ENCODE results near the gene PGF. TPM values are rescaled to one million over a fixed set of nuclear protein-coding genes. Genes with fewer than 3 reads are reported as not detected.

PGF gene
- total RNA-seq, 6 experiments from 2014 or later = 0.55 to 4.2 (median 2.1) TPM

DNA sequence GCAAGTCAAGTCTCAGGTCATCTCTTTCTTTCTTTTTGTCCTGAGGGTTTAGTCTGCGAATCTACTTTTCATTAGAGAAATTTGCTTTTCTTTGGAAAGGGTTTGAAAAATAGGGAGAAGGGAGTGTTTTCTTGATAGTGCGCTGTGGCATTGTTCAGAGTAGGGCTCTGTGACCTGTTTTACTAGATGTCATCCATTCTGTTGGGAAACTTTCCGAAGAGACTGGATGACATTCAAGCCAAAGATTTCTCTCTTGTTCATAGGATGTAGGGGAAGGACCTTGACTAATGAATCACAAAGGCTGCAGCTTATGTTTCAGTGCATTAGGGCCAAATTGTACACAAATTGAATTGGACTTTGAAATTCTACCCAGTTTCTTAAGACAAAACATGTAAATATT, 59.0 kb downstream of the PGF start:
- Histone ChIP-seq H3K4me3 (no peak overlapping the region), H3K9me3 (no peaks in the 10 kb centered on the region), H3K27ac (no peak overlapping the region), H3K27me3 (no peaks in the 10 kb centered on the region), H3K36me3 (peaks cover 20 to 84% (median 48%) of the 10 kb centered on the region in 4 donors), H3K4me1 (peaks cover 0 to 22% (median 4%) of the 10 kb centered on the region in 4 donors)
- DNase-seq (no peak), ATAC-seq (no peak)
- TF ChIP-seq, protein P1, sequence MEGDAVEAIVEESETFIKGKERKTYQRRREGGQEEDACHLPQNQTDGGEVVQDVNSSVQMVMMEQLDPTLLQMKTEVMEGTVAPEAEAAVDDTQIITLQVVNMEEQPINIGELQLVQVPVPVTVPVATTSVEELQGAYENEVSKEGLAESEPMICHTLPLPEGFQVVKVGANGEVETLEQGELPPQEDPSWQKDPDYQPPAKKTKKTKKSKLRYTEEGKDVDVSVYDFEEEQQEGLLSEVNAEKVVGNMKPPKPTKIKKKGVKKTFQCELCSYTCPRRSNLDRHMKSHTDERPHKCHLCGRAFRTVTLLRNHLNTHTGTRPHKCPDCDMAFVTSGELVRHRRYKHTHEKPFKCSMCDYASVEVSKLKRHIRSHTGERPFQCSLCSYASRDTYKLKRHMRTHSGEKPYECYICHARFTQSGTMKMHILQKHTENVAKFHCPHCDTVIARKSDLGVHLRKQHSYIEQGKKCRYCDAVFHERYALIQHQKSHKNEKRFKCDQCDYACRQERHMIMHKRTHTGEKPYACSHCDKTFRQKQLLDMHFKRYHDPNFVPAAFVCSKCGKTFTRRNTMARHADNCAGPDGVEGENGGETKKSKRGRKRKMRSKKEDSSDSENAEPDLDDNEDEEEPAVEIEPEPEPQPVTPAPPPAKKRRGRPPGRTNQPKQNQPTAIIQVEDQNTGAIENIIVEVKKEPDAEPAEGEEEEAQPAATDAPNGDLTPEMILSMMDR (IDR thresholded peaks at IDR 0.05) = no peak
- no peak for TF ChIP-seq POLR2A (IDR thresholded peaks at IDR 0.05)
- intact Hi-C loops (cut with DNase I) = no loop called here
- WGBS (ENCODE audit: insufficient coverage, low coverage, low lambda C conversion rate, missing lambda C conversion rate) = 83% methylated on average over 3 of the region's 3 CpGs

- H3K9me3 ChIP-seq = no peaks in the 10 kb centered on the region
- no peak overlapping the region for H3K4me3 ChIP-seq
- no peak for ATAC-seq
- TF ChIP-seq, protein P1 (IDR thresholded peaks at IDR 0.05) = no peak
- TF ChIP-seq POLR2A (IDR thresholded peaks at IDR 0.05) = no peak
- no peak overlapping the region for H3K27ac ChIP-seq
- DNase-seq = no peak
- H3K4me1 ChIP-seq = peaks cover 0 to 17% (median 6%) of the 10 kb centered on the region in 4 donors
- no peaks in the 10 kb centered on the region for H3K27me3 ChIP-seq
- intact Hi-C loops (cut with DNase I) = no loop called here
- peaks cover 16 to 86% (median 42%) of the 10 kb centered on the region in 4 donors for H3K36me3 ChIP-seq
- 22% methylated on average over 3 of the region's 4 CpGs for WGBS (ENCODE audit: insufficient coverage, low coverage, low lambda C conversion rate, missing lambda C conversion rate)
These were observed 61.7 kb downstream of the PGF start for GRCh38 chr14:74893614-74894091.

- no peak overlapping the region for H3K27ac ChIP-seq
- no peak for DNase-seq
- peaks cover 0 to 17% (median 3%) of the 10 kb centered on the region in 4 donors for H3K4me1 ChIP-seq
- H3K4me3 ChIP-seq = no peak overlapping the region
- H3K9me3 ChIP-seq = no peaks in the 10 kb centered on the region
- ATAC-seq = no peak
- intact Hi-C loops (cut with DNase I) = no loop called here
- 57% methylated on average over 2 of the region's 5 CpGs for WGBS (ENCODE audit: insufficient coverage, low coverage, low lambda C conversion rate, missing lambda C conversion rate)
- H3K27me3 ChIP-seq = no peaks in the 10 kb centered on the region
- H3K36me3 ChIP-seq = peaks cover 16 to 86% (median 40%) of the 10 kb centered on the region in 4 donors
- TF ChIP-seq, protein P1 (IDR thresholded peaks at IDR 0.05) = no peak
- no peak for TF ChIP-seq POLR2A (IDR thresholded peaks at IDR 0.05)
These were observed 62.7 kb downstream of the PGF start for GRCh38 chr14:74892745-74893144.

GRCh38 chr14:74891870-74892269, 63.5 kb downstream of the PGF start:
- Histone ChIP-seq H3K36me3 (peaks cover 16 to 80% (median 38%) of the 10 kb centered on the region in 4 donors), H3K27ac (no peak overlapping the region)
- intact Hi-C loops (cut with DNase I) = no loop called here

More at GRCh38 chr14:74891870-74892269, 63.5 kb downstream of the PGF start:
- peaks cover 0 to 21% (median 3%) of the 10 kb centered on the region in 4 donors for H3K4me1 ChIP-seq
- no peaks in the 10 kb centered on the region for H3K27me3 ChIP-seq
- DNase-seq = no peak
- H3K4me3 ChIP-seq = no peak overlapping the region
- no peak for ATAC-seq
- 77% methylated on average over 6 of the region's 6 CpGs for WGBS (ENCODE audit: insufficient coverage, low coverage, low lambda C conversion rate, missing lambda C conversion rate)
- no peak for TF ChIP-seq POLR2A (IDR thresholded peaks at IDR 0.05)
- TF ChIP-seq, protein P1 (IDR thresholded peaks at IDR 0.05) = no peak
- H3K9me3 ChIP-seq = no peaks in the 10 kb centered on the region

Other genes starting within 250 kb of the PGF start
- gene AREL1, start 242.5 kb downstream of the PGF start, total RNA-seq = 10 to 100 TPM; 12.7 to 17.9 (median 15.9) TPM
- gene FCF1, start 242.5 kb downstream of the PGF start, total RNA-seq = 10 to 100 TPM; 19.4 to 25.7 (median 22.5) TPM
- gene YLPM1, start 192.3 kb downstream of the PGF start, total RNA-seq = 10 to 100 TPM; 14.8 to 20.0 (median 17.1) TPM
- gene PROX2, start 79.5 kb downstream of the PGF start, total RNA-seq = not detected
- 100 to 1,000 TPM in 1 of 6 experiments, 10 to 100 TPM in 5; 63.8 to 112 (median 68.8) TPM for gene DLST, start 73.7 kb downstream of the PGF start, total RNA-seq
- gene RPS6KL1, start 32.3 kb downstream of the PGF start, total RNA-seq = 1 to 10 TPM; 3.9 to 7.9 (median 4.9) TPM
- gene EIF2B2, start 47.3 kb upstream of the PGF start, total RNA-seq = 10 to 100 TPM; 16.1 to 37.5 (median 20.1) TPM
- gene MLH3, start 95.9 kb upstream of the PGF start, total RNA-seq = 10 to 100 TPM in 5 of 6 experiments, 1 to 10 TPM in 1; 9.6 to 20.2 (median 13.2) TPM
- 1 to 10 TPM; 1.7 to 6.6 (median 3.6) TPM for gene ACYP1, start 108.4 kb upstream of the PGF start, total RNA-seq
- 1 to 10 TPM; 2.1 to 9.6 (median 3.1) TPM for gene ZC2HC1C, start 114.0 kb upstream of the PGF start, total RNA-seq
- 10 to 100 TPM; 22.2 to 56.8 (median 39.6) TPM for gene NEK9, start 171.5 kb upstream of the PGF start, total RNA-seq
- gene TMED10, start 221.0 kb upstream of the PGF start, total RNA-seq = 100 to 1,000 TPM; 205 to 296 (median 279) TPM